Measurements from ENCODE around the gene NFASC.

NFASC gene

GRCh38 chr1:205009670-205010069 lies 139.0 kb downstream of the NFASC start:
- no peak for DNase-seq (ENCODE audit: low spot score)

- DNase-seq (ENCODE audit: low spot score) = no peak
Observed at GRCh38 chr1:205012391-205013140, 141.9 kb downstream of the NFASC start.

DNA sequence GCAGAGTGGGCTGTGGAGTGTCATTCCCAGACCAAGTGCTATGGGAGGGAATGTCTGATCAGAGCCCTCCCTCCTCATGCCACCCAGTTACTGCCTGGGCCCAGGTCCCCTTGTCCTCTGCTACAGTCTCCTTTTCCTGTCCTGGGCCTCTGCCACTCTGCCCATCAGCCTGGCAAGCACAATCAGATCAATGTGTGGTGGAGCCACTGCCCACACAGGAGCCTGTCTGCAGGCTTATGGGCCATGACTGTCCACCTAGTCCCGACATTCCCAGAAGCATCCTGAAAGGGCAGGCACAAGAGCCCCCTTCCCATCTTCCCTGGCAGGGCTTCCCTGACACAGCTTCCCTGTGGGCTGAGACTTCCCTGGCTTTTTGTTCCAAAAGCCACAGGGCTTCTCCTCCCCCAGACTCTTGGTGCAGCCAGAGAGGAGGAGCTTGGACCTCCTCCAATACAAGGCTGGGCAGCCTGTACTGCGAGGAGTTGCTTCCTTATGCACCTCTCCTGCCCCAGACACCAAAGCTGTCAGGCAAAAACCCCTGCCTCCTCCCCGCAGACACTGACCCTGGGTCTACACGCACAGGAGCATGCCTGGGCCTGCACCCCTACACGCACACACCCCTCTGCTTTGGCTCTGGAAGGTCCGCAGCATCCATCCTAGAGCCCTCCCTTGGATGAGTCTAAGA lies 143.2 kb downstream of the NFASC start:
- DNase-seq (ENCODE audit: low spot score) = peak; percentile 74

DNA sequence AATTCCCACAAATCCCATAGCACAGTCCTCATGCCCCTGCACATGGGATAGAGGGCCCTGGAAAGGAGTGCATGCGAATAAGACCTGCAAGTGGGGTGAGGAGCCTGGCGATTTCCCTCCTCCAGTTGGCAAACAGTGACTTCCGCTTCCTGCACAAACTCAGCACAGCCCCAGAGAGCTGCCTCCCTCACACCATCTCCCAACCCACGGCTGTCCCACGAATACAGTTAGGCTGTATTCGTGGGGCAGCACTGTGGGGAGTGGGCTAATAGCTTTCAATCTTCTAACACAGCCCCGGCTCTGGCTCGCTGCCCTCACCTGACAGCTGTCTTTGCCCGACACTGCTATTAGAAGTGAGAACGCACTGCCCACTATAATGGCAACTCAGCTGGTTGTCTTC lies 144.1 kb downstream of the NFASC start:
- no peak for DNase-seq (ENCODE audit: low spot score)

DNA sequence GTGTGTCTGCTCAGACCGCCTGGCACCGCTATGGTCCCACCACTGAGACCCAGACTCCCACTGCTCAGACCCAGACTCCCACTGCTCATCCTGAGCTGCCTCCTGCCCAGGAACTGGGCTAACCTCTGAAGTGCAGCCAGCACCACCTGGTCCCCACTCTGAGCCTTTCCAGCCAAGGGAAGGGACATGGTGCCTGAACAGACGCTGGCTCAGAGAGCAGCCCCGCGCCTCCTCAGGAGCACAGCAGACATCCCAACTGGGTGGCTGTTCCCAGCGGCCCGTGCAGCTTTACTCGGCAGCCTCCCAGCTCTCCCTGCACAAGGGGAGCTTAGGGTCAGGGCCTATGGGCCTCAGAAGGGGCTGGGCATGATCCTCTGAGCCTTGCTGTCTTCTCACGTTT lies 144.6 kb downstream of the NFASC start:
- no peak for DNase-seq (ENCODE audit: low spot score)

GRCh38 chr1:205016075-205016474 lies 145.4 kb downstream of the NFASC start:
- DNase-seq (ENCODE audit: low spot score) = no peak

- no peak for DNase-seq (ENCODE audit: low spot score)
Observed at GRCh38 chr1:205016584-205016983, 145.9 kb downstream of the NFASC start.

- no peak for DNase-seq (ENCODE audit: low spot score)
Observed at GRCh38 chr1:205017001-205017400, 146.3 kb downstream of the NFASC start.

- no peak for DNase-seq (ENCODE audit: low spot score)
Observed at GRCh38 chr1:205017766-205018165, 147.1 kb downstream of the NFASC start.

GRCh38 chr1:205018381-205018780 lies 147.7 kb downstream of the NFASC start:
- DNase-seq (ENCODE audit: low spot score) = no peak

DNA sequence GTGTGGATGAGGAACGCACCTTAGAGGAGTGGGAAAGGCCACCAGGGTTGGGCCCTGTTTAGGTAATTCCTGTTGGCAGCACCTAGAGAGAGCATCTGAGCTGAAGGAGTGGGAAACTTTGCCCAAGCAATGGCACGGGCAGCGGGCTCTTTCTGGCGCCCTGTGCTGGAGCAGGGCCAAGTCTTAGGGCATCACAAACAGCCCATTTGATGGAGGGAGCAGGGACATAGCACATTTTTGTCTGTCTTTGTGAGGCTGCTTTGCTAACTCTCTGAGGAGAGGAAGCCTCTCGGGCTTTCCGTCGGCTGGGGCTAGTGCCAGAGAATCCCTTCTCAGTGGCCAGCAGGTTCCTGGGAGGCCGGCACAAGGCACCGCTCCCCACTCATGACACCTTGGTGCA lies 149.8 kb downstream of the NFASC start:
- no peak for DNase-seq (ENCODE audit: low spot score)

GRCh38 chr1:205024679-205025078 lies 154.0 kb downstream of the NFASC start:
- no peak for DNase-seq (ENCODE audit: low spot score)

DNA sequence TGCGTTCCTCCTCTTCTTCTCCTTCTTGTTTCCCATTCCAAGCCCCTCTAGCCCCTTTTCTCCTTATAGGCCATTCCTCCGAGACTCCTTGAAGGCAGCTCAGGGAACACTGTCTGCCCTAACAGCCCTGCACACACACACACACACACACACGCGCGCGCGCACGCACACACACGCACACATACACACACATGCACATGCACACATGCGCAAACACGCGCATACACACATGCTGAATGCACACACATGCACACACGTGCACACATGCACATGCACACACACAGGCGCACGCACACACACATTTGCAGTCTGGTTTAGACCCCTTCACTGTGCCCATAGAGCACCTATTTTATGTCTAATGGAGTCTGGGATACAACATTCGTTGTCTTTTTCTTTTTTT lies 154.6 kb downstream of the NFASC start:
- DNase-seq (ENCODE audit: low spot score) = no peak

- DNase-seq (ENCODE audit: low spot score) = peak; percentile 84
Observed at GRCh38 chr1:205026181-205026580, 155.5 kb downstream of the NFASC start.

DNA sequence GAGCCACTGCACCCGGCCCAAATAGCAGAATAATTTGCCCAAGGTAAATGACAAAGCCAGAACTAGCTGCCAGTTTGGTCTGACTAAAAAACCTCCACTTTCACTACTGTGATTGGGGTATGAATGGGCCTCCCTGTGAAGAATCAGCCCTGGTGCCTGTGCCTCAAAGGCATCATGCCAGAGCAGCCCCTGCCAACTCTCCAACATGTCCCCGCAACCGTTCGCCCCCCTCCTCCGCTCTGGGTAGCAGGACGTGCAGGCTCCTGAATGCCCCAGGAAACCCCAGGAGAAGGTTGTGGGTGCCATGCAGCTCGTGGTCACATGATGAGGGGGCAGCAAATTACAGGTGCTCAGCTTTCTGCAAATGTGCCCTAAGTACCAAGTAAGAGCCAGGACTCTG lies 157.7 kb downstream of the NFASC start:
- no peak for DNase-seq (ENCODE audit: low spot score)

DNA sequence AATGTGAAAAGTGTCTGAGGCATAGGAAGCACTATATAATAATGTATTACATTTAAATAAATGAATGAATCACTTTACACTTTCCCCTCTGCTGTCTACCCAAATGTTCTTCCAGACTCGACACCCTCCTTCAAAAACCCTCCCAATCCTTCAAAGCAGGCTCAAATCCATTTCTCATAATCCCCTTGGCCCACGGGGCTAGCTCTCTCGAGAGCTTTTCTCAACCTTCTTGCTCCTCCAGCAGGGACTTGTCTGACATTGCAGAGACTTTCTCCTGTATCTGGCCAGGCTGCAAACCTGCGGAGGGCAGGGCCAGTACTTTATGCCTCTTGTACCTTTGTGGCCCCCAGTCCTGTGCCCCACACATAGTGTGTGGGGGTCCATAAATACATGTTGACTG lies 158.3 kb downstream of the NFASC start:
- DNase-seq (ENCODE audit: low spot score) = peak; percentile 75

GRCh38 chr1:205030241-205030640 lies 159.6 kb downstream of the NFASC start:
- DNase-seq (ENCODE audit: low spot score) = no peak

DNA sequence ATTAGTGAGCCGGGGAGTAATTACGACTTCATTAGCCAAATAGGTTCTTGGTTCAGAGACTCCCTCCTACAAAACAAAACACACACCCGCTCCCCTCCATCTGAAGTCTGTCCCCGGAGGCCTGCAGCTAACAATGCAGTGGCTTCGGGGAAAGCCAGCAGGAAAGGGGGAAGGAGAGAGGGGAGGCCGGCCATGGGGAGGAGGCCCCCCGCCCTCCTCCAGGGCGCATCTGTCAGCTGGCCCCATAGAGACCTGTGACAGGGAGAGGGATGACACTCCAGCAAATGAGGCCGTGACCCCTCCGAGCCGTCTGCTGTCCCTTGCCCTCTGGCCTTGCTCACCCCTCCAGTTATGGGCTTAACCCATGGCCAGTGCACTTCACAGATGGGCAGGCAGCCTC lies 160.2 kb downstream of the NFASC start:
- peak; percentile 91 for DNase-seq (ENCODE audit: low spot score)

DNA sequence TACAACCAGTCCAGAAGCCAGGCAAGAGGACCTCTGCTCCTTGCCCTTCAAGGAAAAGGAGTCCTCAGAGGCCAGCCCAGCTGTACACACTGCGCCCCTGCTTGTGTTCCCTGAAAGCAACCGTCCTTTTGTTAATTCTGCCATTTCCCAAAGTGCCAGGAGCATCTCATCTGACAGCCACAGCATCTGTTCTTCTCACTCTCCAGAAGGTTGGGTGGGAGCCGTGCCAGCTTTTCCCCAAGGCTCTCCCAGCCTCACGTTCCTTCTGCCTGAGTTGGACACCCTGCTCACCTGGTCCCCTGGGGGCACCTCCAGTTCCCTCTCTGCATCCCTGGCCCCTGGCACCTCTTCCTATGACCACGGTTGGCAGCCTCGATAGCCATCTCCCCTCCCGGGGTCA lies 161.8 kb downstream of the NFASC start:
- DNase-seq (ENCODE audit: low spot score) = peak; percentile 83

DNA sequence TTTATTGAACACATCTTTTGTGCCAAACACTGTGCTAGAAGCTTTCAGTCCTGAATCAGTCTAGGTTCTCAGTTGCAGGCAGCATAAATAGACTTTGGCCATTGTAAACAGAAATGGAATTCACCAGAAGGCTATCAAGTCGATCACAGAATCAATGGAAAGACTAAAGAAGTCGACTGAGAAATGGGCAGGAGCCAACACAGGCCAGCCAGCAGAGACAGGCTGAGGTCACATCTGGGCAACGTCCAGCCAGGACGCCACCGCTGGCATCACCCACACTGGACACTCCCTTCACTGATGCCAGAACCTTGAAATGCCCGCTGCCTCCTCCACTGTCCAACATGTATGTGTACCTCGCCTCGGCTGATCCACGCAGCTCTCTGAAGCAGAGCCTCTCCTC lies 166.9 kb downstream of the NFASC start:
- DNase-seq (ENCODE audit: low spot score) = no peak

- DNase-seq (ENCODE audit: low spot score) = no peak
Observed at GRCh38 chr1:205038132-205038786, 167.6 kb downstream of the NFASC start.

- no peak for DNase-seq (ENCODE audit: low spot score)
Observed at GRCh38 chr1:205041001-205041715, 170.5 kb downstream of the NFASC start.
